ENCODE measurements around the gene DBF4. TPM values are rescaled to one million over a fixed set of nuclear protein-coding genes. Genes with fewer than 3 reads are reported as not detected.

The DBF4 gene
- total and polyA plus RNA-seq, 10 of the 15 experiments (the other 5 are each of a cell fraction or from before 2014, with no cell fraction given) = 29.3 to 89.8 (median 62.4) TPM

DNA sequence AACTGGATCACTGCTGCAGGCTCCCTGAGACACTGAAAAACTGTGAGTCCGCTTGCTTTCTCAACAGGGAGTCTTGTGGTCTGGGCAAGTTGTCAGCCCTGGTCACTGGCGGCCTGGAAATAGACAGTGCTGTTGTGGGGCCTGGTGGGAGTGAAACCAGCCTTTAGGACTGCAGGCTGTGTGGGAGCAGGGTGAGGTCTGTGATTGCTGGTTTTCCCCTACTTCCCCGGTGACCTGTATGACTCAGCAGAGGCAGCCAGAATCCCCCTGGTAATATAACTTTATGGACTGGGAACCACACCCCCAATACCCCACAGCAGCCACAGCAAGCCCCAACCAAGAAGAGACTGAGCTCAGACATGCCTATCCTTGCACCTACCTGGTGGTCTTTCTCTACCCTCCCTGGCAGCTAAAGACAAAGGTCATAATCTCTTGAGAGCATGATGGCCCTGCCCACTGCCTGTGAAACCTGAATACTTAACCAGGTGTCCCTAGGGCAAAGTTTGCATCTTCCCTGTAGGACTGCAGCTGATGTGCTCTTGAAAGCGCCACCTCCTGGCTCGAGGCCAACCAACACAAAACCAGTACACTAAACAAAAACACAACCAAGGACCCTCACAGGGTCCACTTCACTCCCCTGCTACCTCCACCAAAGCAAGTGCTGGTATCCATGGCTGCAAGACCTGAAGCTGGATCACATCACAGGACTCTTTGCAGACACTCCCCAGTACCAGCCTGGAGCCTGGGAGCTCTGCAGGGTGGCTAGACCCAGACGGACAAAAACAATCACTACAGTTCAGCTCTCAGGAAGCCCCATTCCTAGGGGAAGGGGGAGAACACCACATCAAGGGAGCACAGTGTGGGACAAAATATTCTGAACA lies 50.5 kb downstream of the DBF4 start (continued):
- TF ChIP-seq NBN (IDR thresholded peaks at IDR 0.05) (peak; percentile 94), SPI1 (IDR thresholded peaks at IDR 0.05; ENCODE audit: borderline replicate concordance, insufficient read depth, low read depth, low read length) (no peak), PML (IDR thresholded peaks at IDR 0.05; ENCODE audit: low read length) (peak; percentile 75; the same call in 1 of the 2 replicates), FOXK2 (IDR thresholded peaks at IDR 0.05) (no peak), SMAD1 (IDR thresholded peaks at IDR 0.05; ENCODE audit: low read depth, partially characterized antibody) (peak; percentile 93), ATF7 (IDR thresholded peaks at IDR 0.05; ENCODE audit: low read depth) (peak; percentile 82), PAX8 (IDR thresholded peaks at IDR 0.05) (no peak), NFIC (IDR thresholded peaks at IDR 0.05; ENCODE audit: low read depth, low read length) (peak; percentile 84), SMAD5 (IDR thresholded peaks at IDR 0.05; ENCODE audit: low read depth) (peak; percentile 27; the same call in 1 of the 2 replicates), MEF2A (IDR thresholded peaks at IDR 0.05; ENCODE audit: insufficient read depth, low read depth, low read length) (peak; percentile 74; the same call in 1 of the 2 replicates), SP1 (IDR thresholded peaks at IDR 0.05; ENCODE audit: low read depth, low read length) (peak; percentile 60), TCF3 (IDR thresholded peaks at IDR 0.05; ENCODE audit: borderline replicate concordance, insufficient read depth, low read depth, low read length) (peak; percentile 41; the same call in 1 of the 2 replicates), ETV6 (conservative IDR thresholded peaks at IDR 0.05 in 1 of 2, IDR thresholded peaks at IDR 0.05 in 1 of 2; ENCODE audit: borderline replicate concordance in 1 of 2, low read depth in 1 of 2) (peak in 1 of 2 experiments; percentile 57; a peak in 2 of 4 replicates), MEF2B (IDR thresholded peaks at IDR 0.05; ENCODE audit: partially characterized antibody, poor library complexity, severe bottlenecking) (peak; percentile 98), TCF12 (IDR thresholded peaks at IDR 0.05; ENCODE audit: low read depth, low read length) (peak; percentile 77), CEBPB (IDR thresholded peaks at IDR 0.05; ENCODE audit: borderline replicate concordance in 1 of 2, low read depth in 2 of 2, low read length in 2 of 2) (peak in 1 of 2 experiments; percentile 7; a peak in 1 of 4 replicates), CBFB (IDR thresholded peaks at IDR 0.05; ENCODE audit: low read depth) (no peak; the same call in none of the 2 replicates), EED (IDR thresholded peaks at IDR 0.05; ENCODE audit: low read depth) (peak; percentile 93), BACH1 (IDR thresholded peaks at IDR 0.05; ENCODE audit: borderline replicate concordance) (peak; percentile 90; the same call in 1 of the 2 replicates), CBX3 (IDR thresholded peaks at IDR 0.05; ENCODE audit: borderline replicate concordance, low read depth) (no peak), RUNX3 (IDR thresholded peaks at IDR 0.05; ENCODE audit: low read length) (peak; percentile 91), TBL1XR1 (IDR thresholded peaks at IDR 0.05; ENCODE audit: low read depth, low read length) (0 out of 2 replicates have a peak, but pooled peaks have one; percentile 46), TCF7 (IDR thresholded peaks at IDR 0.05; ENCODE audit: borderline replicate concordance) (no peak)
- TF ChIP-seq, protein P1, sequence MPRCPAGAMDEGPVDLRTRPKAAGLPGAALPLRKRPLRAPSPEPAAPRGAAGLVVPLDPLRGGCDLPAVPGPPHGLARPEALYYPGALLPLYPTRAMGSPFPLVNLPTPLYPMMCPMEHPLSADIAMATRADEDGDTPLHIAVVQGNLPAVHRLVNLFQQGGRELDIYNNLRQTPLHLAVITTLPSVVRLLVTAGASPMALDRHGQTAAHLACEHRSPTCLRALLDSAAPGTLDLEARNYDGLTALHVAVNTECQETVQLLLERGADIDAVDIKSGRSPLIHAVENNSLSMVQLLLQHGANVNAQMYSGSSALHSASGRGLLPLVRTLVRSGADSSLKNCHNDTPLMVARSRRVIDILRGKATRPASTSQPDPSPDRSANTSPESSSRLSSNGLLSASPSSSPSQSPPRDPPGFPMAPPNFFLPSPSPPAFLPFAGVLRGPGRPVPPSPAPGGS (IDR thresholded peaks at IDR 0.05; ENCODE audit: borderline replicate concordance, insufficient read depth, low read depth, low read length, poor library complexity, severe bottlenecking) = peak; percentile 94
- TF ChIP-seq, protein P2, sequence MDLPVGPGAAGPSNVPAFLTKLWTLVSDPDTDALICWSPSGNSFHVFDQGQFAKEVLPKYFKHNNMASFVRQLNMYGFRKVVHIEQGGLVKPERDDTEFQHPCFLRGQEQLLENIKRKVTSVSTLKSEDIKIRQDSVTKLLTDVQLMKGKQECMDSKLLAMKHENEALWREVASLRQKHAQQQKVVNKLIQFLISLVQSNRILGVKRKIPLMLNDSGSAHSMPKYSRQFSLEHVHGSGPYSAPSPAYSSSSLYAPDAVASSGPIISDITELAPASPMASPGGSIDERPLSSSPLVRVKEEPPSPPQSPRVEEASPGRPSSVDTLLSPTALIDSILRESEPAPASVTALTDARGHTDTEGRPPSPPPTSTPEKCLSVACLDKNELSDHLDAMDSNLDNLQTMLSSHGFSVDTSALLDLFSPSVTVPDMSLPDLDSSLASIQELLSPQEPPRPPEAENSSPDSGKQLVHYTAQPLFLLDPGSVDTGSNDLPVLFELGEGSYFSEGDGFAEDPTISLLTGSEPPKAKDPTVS (IDR thresholded peaks at IDR 0.05; ENCODE audit: low read depth, low read length) = no peak
- TF ChIP-seq, protein P3, sequence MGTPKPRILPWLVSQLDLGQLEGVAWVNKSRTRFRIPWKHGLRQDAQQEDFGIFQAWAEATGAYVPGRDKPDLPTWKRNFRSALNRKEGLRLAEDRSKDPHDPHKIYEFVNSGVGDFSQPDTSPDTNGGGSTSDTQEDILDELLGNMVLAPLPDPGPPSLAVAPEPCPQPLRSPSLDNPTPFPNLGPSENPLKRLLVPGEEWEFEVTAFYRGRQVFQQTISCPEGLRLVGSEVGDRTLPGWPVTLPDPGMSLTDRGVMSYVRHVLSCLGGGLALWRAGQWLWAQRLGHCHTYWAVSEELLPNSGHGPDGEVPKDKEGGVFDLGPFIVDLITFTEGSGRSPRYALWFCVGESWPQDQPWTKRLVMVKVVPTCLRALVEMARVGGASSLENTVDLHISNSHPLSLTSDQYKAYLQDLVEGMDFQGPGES (IDR thresholded peaks at IDR 0.05) = no peak
- TF ChIP-seq, protein P4, sequence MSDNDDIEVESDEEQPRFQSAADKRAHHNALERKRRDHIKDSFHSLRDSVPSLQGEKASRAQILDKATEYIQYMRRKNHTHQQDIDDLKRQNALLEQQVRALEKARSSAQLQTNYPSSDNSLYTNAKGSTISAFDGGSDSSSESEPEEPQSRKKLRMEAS (IDR thresholded peaks at IDR 0.05; ENCODE audit: low read depth, low read length) = no peak

All from GM12878 (cell line).